HepG2 (cell line): Measurements from ENCODE around the gene TIMM10. TPM values are rescaled to one million over a fixed set of nuclear protein-coding genes. Genes with fewer than 3 reads are reported as not detected.

ENCODE experiments used
- ARNT2 ChIP-seq: sonication (generic); formaldehyde crosslinking; IDR thresholded peaks from 2 replicates; pipeline ENCODE4 v1.8.0; 2022; ENCODE audit warnings: mild to moderate bottlenecking, low read depth, missing genetic modification reagents, moderate library complexity
- CHD2 ChIP-seq: IDR thresholded peaks from 2 replicates; pipeline ENCODE4 v1.6.1; 2011; ENCODE audit warnings: low read depth, low read length, improper control_type of control experiment
- EEA1 ChIP-seq: sonication (generic); formaldehyde crosslinking; IDR thresholded peaks from 2 replicates; pipeline ENCODE4 v1.5.1; 2020; ENCODE audit warnings: mild to moderate bottlenecking, missing genetic modification reagents, borderline replicate concordance
- KDM3A ChIP-seq: IDR thresholded peaks from 2 replicates; pipeline ENCODE4 v1.6.1; 2018; ENCODE audit warnings: low read depth, missing compliant biosample characterization
- PAF1 ChIP-seq: IDR thresholded peaks from 2 replicates; pipeline ENCODE4 v1.6.1; 2016; ENCODE audit warnings: missing genetic modification reagents, missing compliant biosample characterization
- SUZ12 ChIP-seq: fragments of 150-350 bp; IDR thresholded peaks from 2 replicates; pipeline ENCODE4 v1.6.1; 2014; ENCODE audit warnings: low read depth, low read length
- THRA ChIP-seq: sonication (generic); formaldehyde crosslinking; IDR thresholded peaks from 2 replicates; pipeline ENCODE4 v1.4.0; 2020; ENCODE audit warnings: missing genetic modification reagents, borderline replicate concordance
- ZFAT ChIP-seq: sonication (generic); formaldehyde crosslinking; conservative IDR thresholded peaks from 2 replicates; pipeline ENCODE4 v1.8.1; 2023; ENCODE audit warnings: missing genetic modification reagents, inconsistent platforms
- ZNF260 ChIP-seq: sonication (generic); formaldehyde crosslinking; IDR thresholded peaks from 2 replicates; pipeline ENCODE4 v1.4.0; 2020; ENCODE audit warnings: missing genetic modification reagents, low read depth, mild to moderate bottlenecking, borderline replicate concordance
- ZNF431 ChIP-seq: sonication (generic); formaldehyde crosslinking; IDR thresholded peaks from 2 replicates; pipeline ENCODE4 v1.9.0; 2022; ENCODE audit warnings: missing genetic modification reagents, low read depth, mild to moderate bottlenecking, borderline replicate concordance
- ZNF660 ChIP-seq: sonication (generic); formaldehyde crosslinking; IDR thresholded peaks from 2 replicates; pipeline ENCODE4 v1.5.1; 2020; ENCODE audit warnings: mild to moderate bottlenecking, low read depth, missing genetic modification reagents, borderline replicate concordance
- ZNF883 ChIP-seq: sonication (generic); formaldehyde crosslinking; IDR thresholded peaks from 2 replicates; pipeline ENCODE4 v1.5.1; 2020; ENCODE audit warnings: mild to moderate bottlenecking, missing genetic modification reagents; ENCODE audit errors: not compliant biosample characterization
- ZSCAN22 ChIP-seq: sonication (generic); formaldehyde crosslinking; IDR thresholded peaks from 2 replicates; pipeline ENCODE4 v1.4.0; 2020; ENCODE audit warnings: mild to moderate bottlenecking, missing genetic modification reagents
- polyA plus RNA-seq, 8 experiments: library from polyadenylated mRNA; depleted of rRNA in 3 of 8; stranded (reverse) in 7 of 8; unstranded in 1 of 8; fragments of >200 nt; fragmentation: Illumina TruSeq in 4 of 8; extraction: Trizol in 4 of 8; gene quantifications; 2 replicates each; pipeline versions ENCODE4 v1.2.1 to v1.2.3, GENCODE V29; 2011 to 2016; ENCODE audit warnings: low read depth in 4 of 8, missing spikeins in 1 of 8, mixed read lengths in 1 of 8; ENCODE audit not compliant: insufficient read depth in 1 of 8
- total RNA-seq, 5 experiments: library from RNA; depleted of rRNA; stranded (reverse); fragments of >200 nt; fragmentation: Illumina TruSeq; extraction: Trizol; gene quantifications; 2 replicates each; pipeline ENCODE4 v1.2.3, GENCODE V29; 2016; ENCODE audit warnings: low read depth in 1 of 5
- TF ChIP-seq, protein P1 (sequence below): sonication (generic); formaldehyde crosslinking; IDR thresholded peaks from 2 replicates; pipeline ENCODE4 v1.5.1; 2020; ENCODE audit warnings: missing genetic modification reagents, mild to moderate bottlenecking, borderline replicate concordance
- TF ChIP-seq, protein P2 (sequence below): sonication (generic); formaldehyde crosslinking; IDR thresholded peaks from 2 replicates; pipeline ENCODE4 v1.5.0; 2020; ENCODE audit warnings: mild to moderate bottlenecking, missing genetic modification reagents
- TF ChIP-seq, protein P3 (sequence below): sonication (generic); formaldehyde crosslinking; IDR thresholded peaks from 2 replicates; pipeline ENCODE4 v1.5.0; 2020; ENCODE audit warnings: missing genetic modification reagents
- TF ChIP-seq, protein P4 (sequence below): sonication (generic); formaldehyde crosslinking; IDR thresholded peaks from 2 replicates; pipeline ENCODE4 v1.4.0; 2020; ENCODE audit warnings: mild to moderate bottlenecking, missing genetic modification reagents

The TIMM10 gene
- total and polyA plus RNA-seq, 2 of the 13 experiments (the other 11 are each of a cell fraction or from before 2014, with no cell fraction given): 67.8 to 82.2 TPM

DNA sequence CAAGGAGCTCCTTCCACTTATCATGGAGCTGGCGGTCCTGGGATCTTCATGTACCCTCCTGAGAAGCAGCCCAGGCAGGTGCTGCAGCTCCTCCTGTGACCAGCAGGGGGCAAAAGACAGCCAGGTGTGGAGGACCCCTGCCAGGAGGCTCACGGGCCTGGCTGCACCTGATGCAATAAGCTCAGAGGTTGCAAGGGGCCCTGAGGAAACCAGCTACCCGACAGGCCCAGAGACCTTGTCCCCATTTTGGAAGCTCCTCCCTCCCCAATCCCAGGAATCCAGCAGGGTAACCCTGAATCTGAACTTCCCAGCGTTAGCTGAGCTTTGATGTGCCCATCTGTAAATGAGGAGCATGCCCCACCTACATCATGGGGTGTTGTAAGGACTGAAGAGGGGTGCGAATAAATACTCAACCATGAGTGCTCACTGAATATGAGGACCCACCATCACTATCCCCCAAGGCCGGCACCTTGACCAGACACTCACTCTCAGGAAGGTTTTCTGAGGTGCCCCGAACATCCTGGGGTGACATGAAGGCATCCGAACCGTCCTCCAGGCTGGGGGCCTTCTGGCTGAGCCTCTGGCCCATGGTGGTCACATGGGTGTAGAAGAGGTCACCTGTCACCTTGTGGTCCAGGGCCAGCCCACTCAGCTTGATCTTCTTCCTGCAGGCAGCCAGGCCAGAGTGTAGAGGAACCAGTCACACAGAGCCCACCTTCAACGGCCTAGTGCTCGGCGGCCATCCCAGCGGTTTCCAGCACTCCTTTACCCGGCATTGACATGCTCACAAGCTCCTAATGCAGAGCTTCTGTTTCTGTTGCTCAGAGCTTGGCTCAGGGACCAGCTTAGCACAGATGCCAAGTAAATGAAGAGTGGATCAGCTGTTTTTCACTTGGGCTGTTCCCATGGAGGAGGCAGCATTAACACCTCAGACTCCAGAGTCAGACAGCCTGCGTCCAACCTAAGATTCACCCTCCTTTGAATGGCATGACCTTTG lies 36.7 kb downstream of the TIMM10 start (continued):
- TF ChIP-seq, protein P1, sequence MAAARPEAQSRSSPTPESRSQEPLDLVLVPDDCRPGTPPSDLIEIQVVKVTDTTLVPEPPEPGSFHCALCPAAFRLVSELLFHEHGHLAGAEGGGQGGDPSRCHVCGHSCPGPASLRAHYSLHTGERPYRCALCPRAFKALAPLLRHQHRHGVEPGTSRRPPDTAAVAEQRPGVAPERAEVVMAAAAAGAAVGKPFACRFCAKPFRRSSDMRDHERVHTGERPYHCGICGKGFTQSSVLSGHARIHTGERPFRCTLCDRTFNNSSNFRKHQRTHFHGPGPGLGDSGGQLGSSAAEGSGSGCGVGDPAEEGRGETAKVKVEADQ: no peak
- TF ChIP-seq EEA1: no peak
- TF ChIP-seq ZFAT (CRISPR knock-in tag): no peak
- peak; percentile 58; the same call in 1 of the 2 replicates for TF ChIP-seq THRA
- no peak for TF ChIP-seq CHD2
- no peak for TF ChIP-seq ZSCAN22 (CRISPR knock-in tag)
- TF ChIP-seq PAF1: no peak
- no peak for TF ChIP-seq ZNF260 (CRISPR knock-in tag)
- TF ChIP-seq, protein P2, sequence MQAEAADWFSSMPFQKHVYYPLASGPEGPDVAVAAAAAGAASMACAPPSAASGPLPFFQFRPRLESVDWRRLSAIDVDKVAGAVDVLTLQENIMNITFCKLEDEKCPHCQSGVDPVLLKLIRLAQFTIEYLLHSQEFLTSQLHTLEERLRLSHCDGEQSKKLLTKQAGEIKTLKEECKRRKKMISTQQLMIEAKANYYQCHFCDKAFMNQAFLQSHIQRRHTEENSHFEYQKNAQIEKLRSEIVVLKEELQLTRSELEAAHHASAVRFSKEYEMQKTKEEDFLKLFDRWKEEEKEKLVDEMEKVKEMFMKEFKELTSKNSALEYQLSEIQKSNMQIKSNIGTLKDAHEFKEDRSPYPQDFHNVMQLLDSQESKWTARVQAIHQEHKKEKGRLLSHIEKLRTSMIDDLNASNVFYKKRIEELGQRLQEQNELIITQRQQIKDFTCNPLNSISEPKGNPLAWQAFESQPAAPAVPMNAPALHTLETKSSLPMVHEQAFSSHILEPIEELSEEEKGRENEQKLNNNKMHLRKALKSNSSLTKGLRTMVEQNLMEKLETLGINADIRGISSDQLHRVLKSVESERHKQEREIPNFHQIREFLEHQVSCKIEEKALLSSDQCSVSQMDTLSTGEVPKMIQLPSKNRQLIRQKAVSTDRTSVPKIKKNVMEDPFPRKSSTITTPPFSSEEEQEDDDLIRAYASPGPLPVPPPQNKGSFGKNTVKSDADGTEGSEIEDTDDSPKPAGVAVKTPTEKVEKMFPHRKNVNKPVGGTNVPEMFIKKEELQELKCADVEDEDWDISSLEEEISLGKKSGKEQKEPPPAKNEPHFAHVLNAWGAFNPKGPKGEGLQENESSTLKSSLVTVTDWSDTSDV (CRISPR knock-in tag): no peak
- TF ChIP-seq, protein P3, sequence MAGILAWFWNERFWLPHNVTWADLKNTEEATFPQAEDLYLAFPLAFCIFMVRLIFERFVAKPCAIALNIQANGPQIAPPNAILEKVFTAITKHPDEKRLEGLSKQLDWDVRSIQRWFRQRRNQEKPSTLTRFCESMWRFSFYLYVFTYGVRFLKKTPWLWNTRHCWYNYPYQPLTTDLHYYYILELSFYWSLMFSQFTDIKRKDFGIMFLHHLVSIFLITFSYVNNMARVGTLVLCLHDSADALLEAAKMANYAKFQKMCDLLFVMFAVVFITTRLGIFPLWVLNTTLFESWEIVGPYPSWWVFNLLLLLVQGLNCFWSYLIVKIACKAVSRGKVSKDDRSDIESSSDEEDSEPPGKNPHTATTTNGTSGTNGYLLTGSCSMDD (CRISPR knock-in tag): no peak
- no peak for TF ChIP-seq ZNF431 (CRISPR knock-in tag)
- TF ChIP-seq KDM3A: 0 out of 2 replicates have a peak, but pooled peaks have one; percentile 17
- TF ChIP-seq ZNF883 (CRISPR knock-in tag): peak; percentile 23
- TF ChIP-seq ZNF660 (CRISPR knock-in tag): no peak
- no peak for TF ChIP-seq ARNT2 (CRISPR knock-in tag)
- TF ChIP-seq, protein P4, sequence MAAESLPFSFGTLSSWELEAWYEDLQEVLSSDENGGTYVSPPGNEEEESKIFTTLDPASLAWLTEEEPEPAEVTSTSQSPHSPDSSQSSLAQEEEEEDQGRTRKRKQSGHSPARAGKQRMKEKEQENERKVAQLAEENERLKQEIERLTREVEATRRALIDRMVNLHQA (CRISPR knock-in tag): no peak
- no peak for TF ChIP-seq SUZ12
